GM23248 (cell line): ENCODE results near the gene EFNA2. TPM values are rescaled to one million over a fixed set of nuclear protein-coding genes. Genes with fewer than 3 reads are reported as not detected.

Experiments used
- DNase-seq: peaks from one replicate; pipeline ENCODE4 v3.0.0-alpha.2; 2015
- H2AFZ ChIP-seq: fragments of 200-600 bp; sonication (generic); 2 replicates; pipeline ENCODE4 v1.6.1; 2016; ENCODE audit warnings: antibody characterized with exemption
- H3F3A ChIP-seq: fragments of 200-600 bp; sonication (generic); 2 replicates; pipeline ENCODE4 v1.6.1; 2016; ENCODE audit warnings: mild to moderate bottlenecking, antibody characterized with exemption, mixed run types; ENCODE audit not compliant: insufficient read depth
- H3K27ac ChIP-seq: fragments of 200-600 bp; sonication (generic); 2 replicates; pipeline ENCODE4 v1.5.1; 2016; ENCODE audit warnings: mild to moderate bottlenecking
- H3K27me3 ChIP-seq: fragments of 200-600 bp; sonication (generic); replicated peaks from 2 replicates; pipeline ENCODE4 v1.6.1; 2016; ENCODE audit warnings: mild to moderate bottlenecking; ENCODE audit not compliant: insufficient read depth
- H3K36me3 ChIP-seq: fragments of 200-600 bp; sonication (generic); 2 replicates; pipeline ENCODE4 v1.6.1; 2016; ENCODE audit warnings: low read depth, mild to moderate bottlenecking
- H3K4me1 ChIP-seq: fragments of 200-600 bp; sonication (generic); 2 replicates; pipeline ENCODE4 v1.6.1; 2016; ENCODE audit warnings: mild to moderate bottlenecking; ENCODE audit not compliant: insufficient read depth
- H3K4me2 ChIP-seq: fragments of 200-600 bp; sonication (generic); one replicate; pipeline ENCODE4 v1.6.1; 2016; ENCODE audit warnings: mild to moderate bottlenecking; ENCODE audit not compliant: unreplicated experiment
- H3K4me3 ChIP-seq: fragments of 200-600 bp; sonication (generic); 2 replicates; pipeline ENCODE4 v1.5.1; 2016; ENCODE audit warnings: mild to moderate bottlenecking
- H3K79me2 ChIP-seq: fragments of 200-600 bp; sonication (generic); 2 replicates; pipeline ENCODE4 v1.6.1; 2016; ENCODE audit warnings: mild to moderate bottlenecking; ENCODE audit not compliant: insufficient read depth
- H3K9ac ChIP-seq: fragments of 200-600 bp; sonication (generic); 2 replicates; pipeline ENCODE4 v1.6.1; 2016; ENCODE audit warnings: mild to moderate bottlenecking
- H3K9me2 ChIP-seq: fragments of 200-600 bp; sonication (generic); 2 replicates; pipeline ENCODE4 v1.6.1; 2016; ENCODE audit warnings: mixed run types, mild to moderate bottlenecking, moderate library complexity; ENCODE audit not compliant: insufficient read depth
- H3K9me3 ChIP-seq: fragments of 200-600 bp; sonication (generic); one replicate; pipeline ENCODE4 v1.6.1; 2017; ENCODE audit warnings: low read depth
- H4K20me1 ChIP-seq: fragments of 200-600 bp; sonication (generic); 2 replicates; pipeline ENCODE4 v1.6.0; 2016; ENCODE audit not compliant: insufficient read depth
- EZH2 ChIP-seq: fragments of 200-600 bp; sonication (generic); IDR thresholded peaks from 2 replicates; pipeline ENCODE4 v1.6.1; 2018; ENCODE audit warnings: antibody characterized with exemption, mild to moderate bottlenecking; ENCODE audit not compliant: insufficient read depth, poor library complexity, severe bottlenecking
- EZH2phosphoT487 ChIP-seq: fragments of 200-600 bp; sonication (generic); IDR thresholded peaks from 2 replicates; pipeline ENCODE4 v1.6.1; 2018; ENCODE audit warnings: antibody characterized with exemption, moderate library complexity, mild to moderate bottlenecking, low read depth; ENCODE audit not compliant: insufficient read depth
- whole genome bisulfite sequencing, 2 experiments: methylation state at CpG; one replicate each; pipeline ENCODE4 v1.1.6; 2015 to 2017; ENCODE audit warnings: low lambda C conversion rate in 2 of 2, low coverage in 1 of 2; ENCODE audit errors: missing lambda C conversion rate in 2 of 2; 5-methylcytosine and 5-hydroxymethylcytosine counted together
- in situ Hi-C: fragments of 300-500 bp; cut with MboI; formaldehyde crosslinking; loops from 2 replicates; pipeline ENCODE4 v1.15.0; 2020
- polyA plus RNA-seq: library from polyadenylated mRNA; unstranded; fragments of >200 nt; fragmentation: Nextera tagmentation; extraction: Ambion mirVana; gene quantifications from 2 replicates; pipeline ENCODE4 v1.2.1, GENCODE V29; 2016
- total RNA-seq: library from RNA; depleted of rRNA; stranded (reverse); fragments of >200 nt; shearing (Covaris generic); gene quantifications from 2 replicates; pipeline ENCODE4 v1.2.3, GENCODE V29; 2014

EFNA2 gene
- total and polyA plus RNA-seq, 2 experiments from 2014 or later, result not detected

DNA sequence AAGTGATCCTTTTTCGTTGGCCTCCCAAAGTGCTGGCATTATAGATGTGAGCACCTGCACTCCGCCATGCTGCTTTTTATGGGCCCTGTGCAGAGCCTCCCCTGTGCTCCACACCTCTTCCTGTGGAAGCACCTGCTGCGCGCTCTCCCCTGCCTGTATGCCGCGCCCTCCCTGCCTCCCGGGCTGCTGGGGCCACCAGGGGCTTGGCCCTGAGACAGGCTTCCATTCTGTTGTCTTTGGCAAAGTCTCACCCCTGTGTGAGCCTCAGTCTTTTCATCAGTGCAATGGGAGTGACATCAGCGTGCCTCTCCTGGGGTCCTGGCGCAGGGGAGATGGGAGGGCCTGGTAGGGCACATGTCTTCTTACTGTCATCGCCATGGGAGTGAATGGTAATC lies 9.0 kb upstream of the EFNA2 start:
- peaks cover 7% of the 10 kb centered on the region; the same call in 1 of the 2 replicates for H3K4me1 ChIP-seq
- H3K9me3 ChIP-seq, result no peaks in the 10 kb centered on the region
- H3K27me3 ChIP-seq, result no peaks in the 10 kb centered on the region
- 83 to 84% methylated on average over 10 of the region's 10 CpGs for WGBS, 2 experiments
- H4K20me1 ChIP-seq, result no peaks in the 10 kb centered on the region
- TF ChIP-seq EZH2phosphoT487 (no peak), EZH2 (no peak)
- H3K79me2 ChIP-seq, result peaks cover 39% of the 10 kb centered on the region
- H3K4me2 ChIP-seq, result peak overlapping the region; percentile 84
- peak overlapping the region; percentile 88; the same call in 1 of the 2 replicates for H3K27ac ChIP-seq
- H2AFZ ChIP-seq, result no peak overlapping the region
- in situ Hi-C loops, result no loop called here
- H3K4me3 ChIP-seq, result peak overlapping the region; percentile 76
- DNase-seq, result no peak
- no peaks in the 10 kb centered on the region for H3K9me2 ChIP-seq
- H3K36me3 ChIP-seq, result peaks cover 27% of the 10 kb centered on the region; the same call in 1 of the 2 replicates
- H3F3A ChIP-seq, result peaks cover 34% of the 10 kb centered on the region
- H3K9ac ChIP-seq, result peak overlapping the region; percentile 89

- in situ Hi-C loops, result no loop called here
- H3K9ac ChIP-seq, result peak overlapping the region; percentile 89; the same call in 1 of the 2 replicates
- peaks cover 31% of the 10 kb centered on the region for H3F3A ChIP-seq
- H4K20me1 ChIP-seq, result no peaks in the 10 kb centered on the region
- no peak overlapping the region for H3K4me2 ChIP-seq
- H3K36me3 ChIP-seq, result peaks cover 23% of the 10 kb centered on the region; the same call in 1 of the 2 replicates
- DNase-seq, result no peak
- no peaks in the 10 kb centered on the region for H3K27me3 ChIP-seq
- peaks cover 34% of the 10 kb centered on the region for H3K79me2 ChIP-seq
- no peak overlapping the region for H3K27ac ChIP-seq
- no peaks in the 10 kb centered on the region for H3K9me3 ChIP-seq
- WGBS, 2 experiments, result 86 to 88% methylated on average over 15 of the region's 15 CpGs
- H3K4me1 ChIP-seq, result peaks cover 5% of the 10 kb centered on the region; the same call in 1 of the 2 replicates
- no peaks in the 10 kb centered on the region for H3K9me2 ChIP-seq
- H3K4me3 ChIP-seq, result peak overlapping the region; percentile 76; the same call in 1 of the 2 replicates
- TF ChIP-seq EZH2phosphoT487 (no peak), EZH2 (no peak)
- no peak overlapping the region for H2AFZ ChIP-seq
Observed at GRCh38 chr19:1277061-1277460, 8.6 kb upstream of the EFNA2 start.

GRCh38 chr19:1278074-1278473 lies 7.6 kb upstream of the EFNA2 start:
- 67 to 82% methylated on average over 4 to 12 of the region's 12 CpGs for WGBS, 2 experiments
- in situ Hi-C loops, result no loop called here
- Histone ChIP-seq H3K79me2 (peaks cover 24% of the 10 kb centered on the region), H3K9me2 (no peaks in the 10 kb centered on the region), H3F3A (peaks cover 21% of the 10 kb centered on the region), H3K9me3 (no peaks in the 10 kb centered on the region), H3K4me1 (no peaks in the 10 kb centered on the region; the same call in 1 of the 2 replicates), H3K36me3 (peaks cover 13% of the 10 kb centered on the region; the same call in 1 of the 2 replicates), H3K4me2 (no peak overlapping the region), H3K27me3 (no peaks in the 10 kb centered on the region), H4K20me1 (no peaks in the 10 kb centered on the region), H3K9ac (no peak overlapping the region), H3K4me3 (no peak overlapping the region), H3K27ac (no peak overlapping the region), H2AFZ (no peak overlapping the region)
- no peak for DNase-seq
- TF ChIP-seq EZH2phosphoT487 (no peak), EZH2 (no peak)

DNA sequence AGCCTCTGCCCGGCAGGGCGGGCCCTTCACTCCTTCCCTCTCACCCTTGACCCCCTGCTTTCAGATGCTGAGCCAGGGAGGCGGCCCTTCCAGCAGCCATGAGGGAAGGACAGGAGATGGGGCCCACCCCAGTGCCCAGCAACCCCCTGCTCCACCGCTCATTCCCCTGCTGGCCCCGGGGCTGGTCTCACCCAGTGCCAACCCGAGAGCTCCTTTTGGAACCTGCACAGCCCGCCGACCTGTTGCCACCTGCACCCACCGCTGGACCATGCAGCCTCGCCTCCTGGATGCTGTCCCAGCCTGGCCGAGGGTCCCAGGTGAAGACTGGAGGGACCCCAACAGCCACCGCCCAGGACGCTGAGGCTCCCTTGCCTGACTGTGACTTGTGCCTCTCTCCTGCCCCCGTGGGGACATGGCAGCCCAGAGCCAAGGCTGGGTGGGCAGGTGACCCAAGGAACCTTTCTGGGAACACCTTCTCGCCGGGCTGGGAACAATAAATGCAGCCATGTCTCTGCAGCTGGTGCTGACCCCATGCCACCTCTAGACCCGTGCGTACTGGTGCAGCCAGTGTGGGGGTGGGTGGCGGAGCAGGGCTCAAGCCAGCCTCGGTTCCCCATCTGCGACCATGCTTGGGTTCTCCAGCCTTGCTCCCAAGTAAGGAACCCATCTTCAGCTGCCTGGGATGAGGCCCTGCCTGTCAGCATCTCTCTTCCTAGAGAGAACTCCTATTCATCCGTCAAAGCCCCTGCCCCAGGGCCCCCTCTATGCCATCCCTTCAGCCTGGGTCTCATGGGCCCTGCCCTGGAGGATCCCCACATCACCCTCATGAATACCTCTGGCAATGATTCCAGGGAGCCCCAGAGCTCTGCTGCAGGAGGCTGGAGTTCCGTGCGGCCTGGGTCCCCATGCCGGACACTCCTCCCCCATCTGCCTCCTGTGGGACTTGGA lies 6.7 kb upstream of the EFNA2 start:
- in situ Hi-C loops, result no loop called here

More for the DNA sequence above, 6.7 kb upstream of the EFNA2 start:
- Histone ChIP-seq H3F3A (peaks cover 12% of the 10 kb centered on the region), H2AFZ (no peak overlapping the region), H3K4me3 (no peak overlapping the region), H3K27ac (no peak overlapping the region), H4K20me1 (no peaks in the 10 kb centered on the region), H3K9ac (no peak overlapping the region), H3K9me3 (no peaks in the 10 kb centered on the region), H3K79me2 (peaks cover 15% of the 10 kb centered on the region), H3K36me3 (peaks cover 4% of the 10 kb centered on the region; the same call in 1 of the 2 replicates), H3K9me2 (no peaks in the 10 kb centered on the region), H3K4me1 (no peaks in the 10 kb centered on the region; the same call in 1 of the 2 replicates), H3K27me3 (0 out of 2 replicates have a peak, but pooled peaks cover 4% of the 10 kb centered on the region), H3K4me2 (no peak overlapping the region)
- TF ChIP-seq EZH2 (no peak), EZH2phosphoT487 (no peak)
- WGBS, 2 experiments, result 81% methylated on average over 22 to 23 of the region's 25 CpGs
- DNase-seq, result no peak
